HG03103 (cell line): Measurements from ENCODE around the gene TF.

Source experiments
- ATAC-seq: cut with Tn5 transposase; IDR thresholded peaks from one replicate; pipeline ENCODE4 v1.9.1; 2021; ENCODE audit warnings: low read depth; ENCODE audit not compliant: unreplicated experiment

The TF gene

DNA sequence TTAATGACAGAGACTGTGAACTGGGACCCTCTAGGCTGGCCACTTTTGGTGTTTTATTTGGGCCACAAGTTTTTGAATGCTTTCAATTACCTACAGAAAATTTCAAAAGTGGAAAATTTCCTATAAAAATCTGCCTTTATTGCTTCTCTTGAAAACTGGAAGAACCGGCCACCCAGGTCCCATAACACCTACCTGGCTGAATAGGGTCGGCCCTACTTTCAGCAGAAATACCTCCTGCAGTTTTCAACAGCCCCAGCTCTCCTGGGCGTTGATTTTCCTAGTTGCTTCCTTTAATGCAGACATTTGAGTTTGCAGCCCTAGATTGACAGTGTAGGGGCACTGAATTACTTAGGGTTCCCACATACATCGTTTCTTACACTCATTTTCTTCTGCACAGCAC is 58.7 kb downstream of the TF start:
- no peak for ATAC-seq

DNA sequence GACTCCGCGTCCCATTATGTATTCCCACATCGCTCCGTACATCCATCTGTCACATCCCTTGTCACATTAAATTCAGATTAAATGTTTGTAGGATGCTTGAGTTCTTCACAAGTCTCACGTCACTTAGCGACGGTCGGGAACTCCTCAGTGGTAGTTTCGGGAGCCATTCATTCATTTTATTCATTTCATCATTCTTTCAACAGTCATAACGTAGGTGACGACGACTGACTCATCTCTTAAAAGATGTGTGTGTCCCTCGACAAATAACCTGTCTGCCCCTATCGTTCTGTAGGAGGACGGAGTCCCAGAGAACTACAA is 59.1 kb downstream of the TF start:
- no peak for ATAC-seq

DNA sequence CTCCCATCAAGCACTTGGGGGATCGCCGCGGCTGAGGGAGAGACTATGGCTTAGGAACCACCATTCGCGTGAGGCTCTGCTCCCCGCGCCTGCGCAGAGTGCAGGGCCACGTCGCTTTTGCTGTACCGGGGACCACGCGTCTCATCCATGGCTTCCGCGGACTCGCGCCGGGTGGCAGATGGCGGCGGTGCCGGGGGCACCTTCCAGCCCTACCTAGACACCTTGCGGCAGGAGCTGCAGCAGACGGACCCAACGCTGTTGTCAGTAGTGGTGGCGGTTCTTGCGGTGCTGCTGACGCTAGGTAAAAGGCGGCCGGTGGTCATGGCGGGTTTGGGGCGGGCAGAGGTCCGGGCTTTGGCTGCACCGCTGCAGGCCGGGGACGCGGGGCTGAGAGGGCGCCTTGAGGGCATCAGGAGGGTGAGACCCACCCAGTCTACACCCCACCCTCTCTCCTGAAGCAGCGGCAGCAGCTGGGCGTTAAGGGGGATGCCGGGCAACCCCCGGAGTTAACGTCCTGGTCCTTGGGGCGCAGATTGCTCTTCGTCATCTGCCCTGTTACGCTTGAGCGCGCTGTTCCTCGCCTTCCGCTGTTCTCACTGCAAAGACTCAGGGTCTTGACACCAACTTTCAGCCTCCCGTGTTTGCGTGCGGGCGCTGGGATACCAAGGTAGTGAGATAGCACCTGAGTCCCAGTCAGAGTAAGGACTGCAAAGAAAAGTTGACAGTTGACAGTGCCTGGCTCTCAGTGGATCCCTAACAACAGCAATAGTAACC is 59.7 kb downstream of the TF start, which contains the start of gene SRPRB:
TSS of gene SRPRB (plus strand) at position 114 of the 774 bp plus-strand sequence. CDS start at position 148, 34 bp downstream.
- ATAC-seq: peak; percentile 97

DNA sequence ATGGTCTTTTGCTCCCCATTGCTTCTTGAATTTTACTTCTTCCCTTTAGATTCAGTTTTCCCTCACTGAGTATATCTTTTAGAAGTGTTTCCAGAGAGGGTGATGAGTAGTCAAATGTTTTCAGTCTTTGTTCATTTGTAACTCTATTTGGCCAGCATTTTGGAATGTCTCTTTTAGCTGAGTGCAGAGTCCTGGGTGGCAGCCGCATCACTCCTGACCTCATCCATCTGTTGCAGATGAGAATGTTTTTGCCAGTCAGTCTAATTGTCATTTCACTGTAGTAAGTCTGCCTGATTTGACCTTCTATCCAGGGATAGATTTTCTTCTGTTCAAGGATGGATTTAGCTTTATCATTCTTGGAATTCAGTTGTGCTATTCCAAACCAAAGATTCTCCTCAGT is 66.7 kb downstream of the TF start:
- ATAC-seq: no peak

DNA sequence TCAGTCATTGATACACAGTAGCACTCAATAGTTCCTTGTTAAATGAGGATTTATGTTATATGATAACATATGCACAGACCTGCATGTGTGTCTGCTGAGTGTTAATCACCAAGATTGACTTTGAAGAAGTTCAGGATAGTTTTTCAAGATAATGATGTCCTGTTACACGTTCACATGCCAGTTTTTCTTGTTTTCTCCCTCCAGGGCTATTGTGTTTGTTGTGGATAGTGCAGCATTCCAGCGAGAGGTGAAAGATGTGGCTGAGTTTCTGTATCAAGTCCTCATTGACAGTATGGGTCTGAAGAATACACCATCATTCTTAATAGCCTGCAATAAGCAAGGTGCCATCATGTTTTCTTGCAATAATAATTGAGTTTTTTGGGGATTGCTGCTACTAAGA is 69.2 kb downstream of the TF start:
- ATAC-seq: no peak

DNA sequence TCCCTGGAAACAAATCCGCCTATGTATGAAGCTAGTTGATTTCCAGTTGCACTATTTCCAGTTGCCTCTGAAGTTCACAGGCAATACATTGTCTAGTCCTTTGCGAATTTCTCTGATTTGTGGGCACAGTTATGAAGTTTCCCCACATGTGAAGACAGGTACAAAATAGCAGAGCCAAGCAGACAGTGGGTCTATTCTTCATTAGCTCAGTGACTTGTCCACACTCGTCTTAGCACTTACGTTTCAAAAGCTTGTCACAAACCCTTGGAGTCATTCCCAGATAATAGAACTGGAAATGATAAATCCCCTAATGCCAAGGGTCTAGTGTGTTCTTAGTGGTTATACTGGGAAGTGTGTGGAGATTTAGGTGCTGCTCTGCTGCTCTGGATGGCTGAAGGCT is 73.9 kb downstream of the TF start:
- ATAC-seq: no peak

DNA sequence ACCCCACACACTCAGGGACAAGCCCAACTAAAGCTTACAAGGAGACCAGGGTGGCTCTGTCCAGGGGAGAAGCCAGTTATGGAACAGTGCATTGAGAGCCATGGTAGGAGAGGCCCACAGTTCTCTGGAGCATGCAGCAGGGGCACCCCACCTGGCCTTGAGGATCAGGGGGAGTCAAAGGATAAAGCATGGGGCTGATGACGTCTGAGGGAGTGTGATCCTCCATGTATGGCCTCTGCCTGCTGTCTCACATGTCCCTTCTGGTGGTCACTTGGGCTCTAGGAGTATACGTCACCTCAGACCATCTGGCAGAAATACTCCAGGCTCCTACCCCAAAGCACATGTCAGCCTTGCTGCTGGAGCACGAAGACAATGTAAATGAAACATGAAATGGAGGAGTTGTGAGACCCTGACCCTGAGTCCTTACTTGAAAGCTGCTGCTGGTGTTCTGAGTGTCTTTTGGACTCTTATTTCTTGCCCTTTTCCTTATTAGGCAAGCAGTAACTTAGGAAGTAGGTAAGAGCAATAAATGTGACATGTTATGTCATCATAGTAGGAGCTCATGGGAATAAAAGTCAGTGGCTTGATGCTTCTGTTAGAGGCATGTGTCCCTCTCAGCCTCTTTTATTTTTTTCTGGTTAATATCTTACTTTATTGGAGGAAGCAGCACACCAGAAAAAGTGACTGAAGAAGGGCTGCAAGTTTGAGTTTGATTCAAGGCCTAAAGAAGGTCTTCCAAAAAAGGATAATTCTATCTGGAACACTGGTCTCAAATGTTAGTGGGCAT is 74.9 kb downstream of the TF start:
- no peak for ATAC-seq

DNA sequence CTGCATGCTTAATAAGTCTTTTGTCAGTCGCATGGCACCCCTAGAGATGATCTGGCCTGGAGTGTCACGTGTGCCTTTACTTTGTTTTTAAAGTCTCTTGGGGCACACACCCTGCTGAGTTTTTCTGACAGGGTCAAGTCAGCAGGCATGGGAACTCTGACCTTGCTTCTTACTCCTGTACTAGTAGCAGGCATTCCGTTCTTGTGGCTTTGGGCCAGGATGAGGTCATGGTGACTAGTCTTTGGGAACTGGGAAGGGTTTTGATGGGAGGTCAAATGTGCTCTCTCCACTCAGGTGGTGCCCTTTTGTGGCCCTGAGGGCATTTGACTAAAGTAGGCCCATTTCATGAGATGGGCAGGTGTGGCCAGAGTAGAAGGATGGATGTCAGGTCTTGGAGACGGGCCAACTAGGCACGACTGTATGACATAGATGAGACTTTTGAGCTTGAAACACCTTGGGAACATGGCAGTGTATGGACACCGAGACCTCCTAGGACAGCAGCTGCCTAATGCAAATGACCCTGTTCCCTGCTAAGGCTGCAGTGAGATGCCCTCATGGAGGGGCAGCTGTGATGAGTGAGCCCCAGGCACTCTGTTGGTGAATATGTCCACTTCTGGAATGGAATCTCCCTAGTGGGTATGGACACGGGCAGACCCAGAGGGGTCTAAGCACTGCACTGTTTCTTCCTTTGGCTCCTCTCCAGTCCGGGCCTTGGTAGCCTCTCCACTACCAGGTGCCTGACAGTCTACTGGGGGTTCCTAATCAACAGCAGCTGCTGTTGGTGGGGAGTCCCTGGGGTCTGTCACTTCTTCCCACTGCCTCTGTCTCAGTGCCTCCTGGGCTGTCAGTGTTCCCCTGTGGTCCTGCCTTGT is 75.8 kb downstream of the TF start:
- no peak for ATAC-seq

DNA sequence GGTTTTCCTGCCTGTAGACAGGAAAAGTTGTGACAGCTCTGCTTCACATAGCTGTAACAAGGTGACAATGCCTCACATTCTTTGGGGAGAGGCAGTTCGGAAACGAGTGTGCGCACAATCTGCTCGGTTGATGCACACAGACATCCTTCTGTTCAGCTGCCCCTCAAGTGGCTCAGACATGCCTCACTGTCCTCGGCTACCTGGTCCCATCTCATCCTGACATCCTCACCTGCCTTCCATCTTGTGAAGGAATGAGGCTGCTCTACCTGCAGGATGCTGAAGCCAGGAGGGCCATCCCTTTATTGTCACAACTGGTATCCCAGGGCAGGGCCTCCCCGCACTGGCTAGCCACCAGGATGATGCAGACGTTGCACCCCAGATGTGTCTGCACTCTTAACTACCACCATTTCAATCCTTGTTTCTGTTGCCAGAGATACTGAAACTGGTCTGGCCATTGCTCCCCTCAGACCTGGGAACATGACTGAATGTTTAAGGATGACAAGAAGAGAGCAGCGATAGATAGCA is 78.8 kb downstream of the TF start:
- no peak for ATAC-seq

DNA sequence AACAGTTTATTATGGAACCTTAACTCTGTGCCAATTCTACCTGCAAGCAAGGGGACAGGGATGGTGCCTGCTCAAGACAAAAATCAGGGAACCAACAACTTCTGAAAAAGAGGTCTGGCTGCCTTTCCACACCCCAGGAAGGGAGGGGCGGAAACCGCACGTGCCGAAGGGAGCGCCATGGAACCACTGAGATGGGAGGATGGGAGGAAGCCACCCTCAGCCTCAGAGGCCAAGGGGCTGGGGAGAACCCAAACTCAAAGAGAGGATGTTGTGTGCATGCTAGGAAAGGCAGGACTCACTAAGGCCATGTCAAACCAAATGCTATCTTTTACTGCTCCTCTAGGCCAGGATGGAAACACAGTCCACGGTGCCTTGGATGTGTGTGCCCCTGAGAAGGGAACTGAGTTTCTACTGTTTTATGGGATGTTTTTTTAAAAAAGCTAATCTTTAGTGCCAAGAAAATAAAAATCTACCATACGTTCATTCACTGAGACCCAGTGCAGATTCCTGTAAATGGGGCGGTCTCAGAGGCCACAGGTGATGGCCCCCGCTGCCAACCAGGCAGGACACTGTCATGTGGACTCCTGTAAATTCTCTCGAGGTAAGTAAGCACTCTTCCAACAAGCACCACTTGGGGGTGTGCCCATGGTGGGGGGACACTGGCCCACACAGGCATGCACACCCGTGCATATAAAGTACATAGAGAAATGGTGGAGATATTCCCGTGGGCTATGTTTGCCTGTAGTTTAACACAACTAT is 80.0 kb downstream of the TF start:
- ATAC-seq: no peak

DNA sequence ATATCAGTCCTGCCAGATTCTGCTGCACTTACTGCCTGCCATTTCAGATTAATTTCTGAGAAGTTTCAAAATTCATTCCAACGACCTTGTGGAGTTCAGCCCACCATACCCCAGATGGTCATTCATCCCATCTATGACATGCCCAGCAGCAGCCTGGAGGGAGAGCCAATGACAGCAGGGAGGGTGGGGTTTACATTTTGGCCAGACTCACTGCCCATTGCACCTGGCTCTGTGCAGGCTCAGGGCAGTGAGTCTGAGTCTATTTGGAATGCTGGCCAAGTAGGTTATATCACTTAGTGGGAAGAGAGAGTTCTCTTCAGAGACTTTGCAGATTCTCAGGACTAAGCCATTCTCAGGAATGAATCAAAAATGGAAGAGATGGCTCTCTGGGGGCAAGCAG is 80.9 kb downstream of the TF start:
- ATAC-seq: no peak

DNA sequence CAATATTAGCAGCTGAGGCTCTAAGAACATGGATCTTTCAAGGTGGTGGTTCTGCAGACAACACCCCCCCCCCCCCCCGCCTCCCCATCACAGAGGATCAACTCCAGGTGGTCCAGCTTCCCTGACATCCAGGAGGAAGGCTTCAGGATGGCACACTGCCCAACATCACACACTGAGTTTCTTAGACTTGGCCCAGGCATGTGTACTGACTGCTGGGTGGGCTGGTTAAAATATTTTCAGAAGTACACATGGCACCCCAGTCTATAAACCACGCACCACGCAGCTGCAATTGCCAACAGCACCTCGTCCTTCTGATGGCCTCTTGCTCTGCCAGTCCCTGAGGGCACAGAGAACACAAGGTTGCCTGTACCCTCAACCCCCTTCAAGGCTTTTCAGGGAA is 81.5 kb downstream of the TF start:
- ATAC-seq: no peak

DNA sequence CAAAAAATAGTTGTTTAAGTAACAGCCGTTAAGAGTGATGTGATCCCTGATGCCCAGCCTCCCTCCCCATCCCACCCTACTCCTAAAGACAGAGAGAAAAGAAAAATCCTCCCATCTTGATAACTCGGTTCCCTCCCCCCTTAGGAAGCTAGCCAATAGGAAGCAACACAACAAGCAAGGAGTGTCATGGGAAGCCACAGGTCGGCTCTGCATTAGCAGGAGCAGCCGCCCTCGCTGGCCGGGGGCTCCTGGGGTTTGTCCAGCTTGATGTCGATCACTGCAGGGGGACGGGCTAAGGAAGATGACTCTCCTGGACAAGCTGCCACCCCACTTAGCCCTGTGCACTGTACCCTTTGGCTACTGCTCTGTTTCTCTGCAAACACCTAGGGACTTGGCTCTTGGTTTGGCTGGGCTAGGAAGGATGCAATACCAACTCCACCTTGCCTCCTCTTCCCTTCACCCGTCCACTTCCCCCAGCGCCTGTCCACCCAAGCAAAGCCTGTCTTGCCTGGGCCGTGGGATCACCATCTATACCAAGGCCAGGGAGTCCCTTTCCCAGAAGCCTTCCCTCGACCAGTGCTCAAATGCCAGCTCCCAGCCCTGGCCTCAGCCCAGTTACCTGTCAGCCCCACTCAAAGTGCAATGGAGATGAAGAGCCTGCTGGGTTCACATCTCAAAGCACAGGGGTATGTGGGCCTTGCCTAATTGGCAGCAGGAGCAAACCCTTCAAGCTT is 82.5 kb downstream of the TF start:
- no peak for ATAC-seq

DNA sequence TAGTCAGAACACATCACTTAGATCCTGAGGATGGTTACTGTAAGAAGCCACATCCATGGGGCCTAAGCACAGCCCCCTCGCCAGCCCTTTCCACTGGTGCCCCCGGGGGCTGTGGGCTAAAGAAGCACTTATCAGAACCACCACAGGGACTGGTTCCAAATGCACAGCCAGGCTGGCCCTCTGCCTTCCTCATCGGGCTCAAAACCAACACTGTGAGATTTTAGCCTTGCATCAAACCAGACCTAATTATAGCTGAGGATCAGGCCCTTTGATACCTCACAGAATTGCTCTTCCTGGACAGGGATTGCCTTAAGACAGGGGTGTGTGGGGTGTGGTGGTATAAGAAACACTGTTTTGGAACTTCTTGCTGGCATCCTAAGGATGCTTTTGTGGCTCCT is 83.1 kb downstream of the TF start:
- ATAC-seq: no peak

DNA sequence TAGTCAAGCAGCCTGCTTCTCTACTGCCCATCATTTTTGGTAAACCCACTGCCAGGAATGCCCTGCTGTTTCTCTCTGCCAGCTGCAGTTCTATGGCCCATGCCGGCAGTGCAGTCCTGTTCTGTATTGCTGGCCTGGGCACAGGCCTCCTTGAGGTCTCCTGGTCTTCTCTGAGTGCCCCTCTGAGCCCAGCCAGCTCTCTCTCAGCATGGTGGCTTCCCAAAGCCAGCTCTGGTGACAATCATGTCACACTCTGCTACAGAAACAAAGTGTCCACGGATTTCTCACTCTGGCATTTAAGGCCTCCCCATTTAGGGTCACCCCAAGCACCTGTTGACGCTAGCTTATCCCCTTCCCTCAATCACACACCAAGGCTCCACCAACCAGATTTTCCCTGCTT is 83.9 kb downstream of the TF start:
- no peak for ATAC-seq

DNA sequence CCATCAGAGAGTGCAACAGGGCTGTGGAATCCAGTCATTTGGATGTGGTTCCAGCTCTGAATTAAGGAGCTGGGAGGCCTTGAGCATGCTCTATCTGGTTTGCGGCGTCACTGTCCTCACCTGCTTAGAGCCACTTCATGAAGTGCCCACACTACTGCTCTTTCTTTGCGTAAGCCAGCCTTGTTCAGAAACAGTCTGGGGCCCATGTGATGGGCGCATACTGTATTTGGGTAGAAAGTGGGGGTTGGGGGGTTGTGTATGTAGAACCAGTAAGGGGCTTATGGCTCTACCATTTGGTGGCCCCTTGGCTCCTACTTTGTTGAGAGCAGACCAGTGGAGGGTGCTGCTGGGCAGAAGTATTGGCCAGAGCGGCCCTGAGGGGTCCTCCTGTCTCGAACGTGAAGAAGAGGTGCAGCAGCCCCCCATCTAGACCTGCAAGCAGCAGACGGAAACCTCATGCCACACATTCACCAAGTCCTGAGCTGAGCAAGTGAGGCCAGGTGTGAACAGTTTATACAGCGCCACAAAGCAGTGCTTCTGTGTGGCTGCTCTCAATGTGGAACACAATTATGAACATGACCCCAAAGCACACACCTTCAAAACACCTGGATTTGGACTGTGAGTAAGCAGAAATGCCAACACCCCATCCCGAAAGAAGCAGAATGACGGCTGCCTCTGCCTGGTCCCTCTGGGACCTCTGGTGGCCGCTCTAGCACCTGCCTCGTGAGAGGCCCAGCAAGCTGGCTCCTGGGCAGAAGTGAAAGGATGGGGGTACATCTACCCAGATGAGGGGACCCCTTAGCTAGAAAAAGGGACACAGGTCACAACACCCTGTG is 86.0 kb downstream of the TF start:
- ATAC-seq: no peak

DNA sequence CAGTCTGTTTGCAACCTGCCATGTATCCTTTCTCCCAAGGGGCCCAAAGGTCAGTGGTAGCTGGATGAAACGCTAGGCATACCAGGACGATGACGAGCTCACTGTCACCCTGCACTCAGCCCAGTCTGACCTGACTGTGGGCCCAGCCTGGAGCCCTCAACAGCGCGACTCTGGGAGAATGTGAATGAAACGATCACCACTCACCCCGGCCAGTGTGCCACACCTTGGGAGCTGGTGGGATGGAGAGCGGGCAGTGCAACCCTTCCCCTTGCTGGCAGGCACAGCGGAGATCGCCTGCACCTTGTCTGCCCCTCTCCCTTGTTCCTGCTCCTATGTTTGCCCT is 86.6 kb downstream of the TF start:
- no peak for ATAC-seq

DNA sequence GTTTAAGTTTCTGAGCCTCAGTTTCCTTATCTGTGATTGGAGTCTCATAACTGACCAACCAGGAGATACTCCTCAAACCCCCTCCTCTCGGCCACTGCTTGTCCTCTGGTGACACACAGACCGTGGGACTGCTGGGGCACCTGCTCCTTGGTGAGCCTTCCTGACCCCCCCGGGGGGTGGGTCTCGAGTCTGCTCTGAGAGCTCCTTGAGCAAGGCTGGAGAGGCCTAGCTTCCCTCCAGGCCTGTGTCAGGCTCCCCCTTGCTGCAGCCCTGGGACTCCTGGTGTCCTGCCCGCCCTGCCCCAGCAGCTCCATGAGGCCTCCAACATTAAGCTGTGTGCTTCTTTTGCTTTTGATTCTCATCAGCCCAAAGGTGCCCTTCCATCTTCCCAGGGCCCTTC is 87.1 kb downstream of the TF start:
- ATAC-seq: no peak
